Cardiac muscle cell (in vitro differentiated cells and primary cell): Measurements from ENCODE around the gene FNDC3A. TPM values are rescaled to one million over a fixed set of nuclear protein-coding genes. Genes with fewer than 3 reads are reported as not detected.

Source experiments
- DNase-seq, 2 donors: peaks; one replicate each; pipeline versions ENCODE4 v3.0.0 to v3.0.0-alpha.2; 2010 to 2017; ENCODE audit warnings: low read depth in 1 of 2, low spot score in 1 of 2
- H3K27ac ChIP-seq: fragments of 200-600 bp; sonication (generic); 2 replicates; pipeline ENCODE4 v1.5.1; 2016
- H3K27me3 ChIP-seq: fragments of 200-600 bp; sonication (generic); 2 replicates; pipeline ENCODE4 v1.6.0; 2016; ENCODE audit warnings: control low read depth
- H3K36me3 ChIP-seq: fragments of 200-600 bp; sonication (generic); 2 replicates; pipeline ENCODE4 v1.5.1; 2016; ENCODE audit warnings: control low read depth
- H3K4me1 ChIP-seq: fragments of 200-600 bp; sonication (generic); 2 replicates; pipeline ENCODE4 v1.8.1; 2017; ENCODE audit warnings: low read depth, mild to moderate bottlenecking, mixed run types
- H3K4me3 ChIP-seq: fragments of 200-600 bp; sonication (generic); 2 replicates; pipeline ENCODE4 v1.5.1; 2016; ENCODE audit warnings: mild to moderate bottlenecking
- H3K9me3 ChIP-seq: fragments of 200-600 bp; sonication (generic); 2 replicates; pipeline ENCODE4 v1.5.1; 2017; ENCODE audit warnings: low read depth, mild to moderate bottlenecking, control low read depth
- CTCF ChIP-seq: IDR thresholded peaks from 2 replicates; pipeline ENCODE4 v1.5.1; 2012; ENCODE audit warnings: low read depth, mild to moderate bottlenecking, low read length
- polyA plus RNA-seq: library from polyadenylated mRNA; unstranded; fragments of >200 nt; fragmentation: Nextera tagmentation; extraction: Ambion mirVana; gene quantifications from 2 replicates; pipeline ENCODE4 v1.2.1, GENCODE V29; 2016
- total RNA-seq: library from RNA; depleted of rRNA; stranded (reverse); fragments of >200 nt; gene quantifications from 2 replicates; pipeline ENCODE4 v1.2.3, GENCODE V29; 2016

The FNDC3A gene
- total and polyA plus RNA-seq, 2 experiments from 2014 or later: 18.6 to 28.4 TPM

- Histone ChIP-seq H3K27ac (no peak overlapping the region), H3K27me3 (peaks cover 20% of the 10 kb centered on the region), H3K36me3 (no peaks in the 10 kb centered on the region), H3K4me3 (no peak overlapping the region), H3K9me3 (no peaks in the 10 kb centered on the region), H3K4me1 (no peaks in the 10 kb centered on the region)
- no peak for TF ChIP-seq CTCF
- DNase-seq: no peak
Measured at GRCh38 chr13:49241296-49241695, 265.6 kb downstream of the FNDC3A start.

- H3K27ac ChIP-seq: no peak overlapping the region
- no peaks in the 10 kb centered on the region for H3K36me3 ChIP-seq
- no peak for TF ChIP-seq CTCF
- DNase-seq: no peak
- H3K27me3 ChIP-seq: peaks cover 22% of the 10 kb centered on the region
- H3K4me3 ChIP-seq: no peak overlapping the region
- H3K9me3 ChIP-seq: no peaks in the 10 kb centered on the region
- no peaks in the 10 kb centered on the region for H3K4me1 ChIP-seq
Measured at GRCh38 chr13:49245101-49245500, 269.4 kb downstream of the FNDC3A start.

- TF ChIP-seq CTCF: no peak
- peaks cover 22% of the 10 kb centered on the region for H3K27me3 ChIP-seq
- no peaks in the 10 kb centered on the region for H3K9me3 ChIP-seq
- no peaks in the 10 kb centered on the region for H3K4me1 ChIP-seq
- H3K4me3 ChIP-seq: peak overlapping the region; percentile 66
- H3K36me3 ChIP-seq: no peaks in the 10 kb centered on the region
- no peak for DNase-seq
- peak overlapping the region; percentile 80 for H3K27ac ChIP-seq
Measured at GRCh38 chr13:49246850-49247642, 271.3 kb downstream of the FNDC3A start.

DNA sequence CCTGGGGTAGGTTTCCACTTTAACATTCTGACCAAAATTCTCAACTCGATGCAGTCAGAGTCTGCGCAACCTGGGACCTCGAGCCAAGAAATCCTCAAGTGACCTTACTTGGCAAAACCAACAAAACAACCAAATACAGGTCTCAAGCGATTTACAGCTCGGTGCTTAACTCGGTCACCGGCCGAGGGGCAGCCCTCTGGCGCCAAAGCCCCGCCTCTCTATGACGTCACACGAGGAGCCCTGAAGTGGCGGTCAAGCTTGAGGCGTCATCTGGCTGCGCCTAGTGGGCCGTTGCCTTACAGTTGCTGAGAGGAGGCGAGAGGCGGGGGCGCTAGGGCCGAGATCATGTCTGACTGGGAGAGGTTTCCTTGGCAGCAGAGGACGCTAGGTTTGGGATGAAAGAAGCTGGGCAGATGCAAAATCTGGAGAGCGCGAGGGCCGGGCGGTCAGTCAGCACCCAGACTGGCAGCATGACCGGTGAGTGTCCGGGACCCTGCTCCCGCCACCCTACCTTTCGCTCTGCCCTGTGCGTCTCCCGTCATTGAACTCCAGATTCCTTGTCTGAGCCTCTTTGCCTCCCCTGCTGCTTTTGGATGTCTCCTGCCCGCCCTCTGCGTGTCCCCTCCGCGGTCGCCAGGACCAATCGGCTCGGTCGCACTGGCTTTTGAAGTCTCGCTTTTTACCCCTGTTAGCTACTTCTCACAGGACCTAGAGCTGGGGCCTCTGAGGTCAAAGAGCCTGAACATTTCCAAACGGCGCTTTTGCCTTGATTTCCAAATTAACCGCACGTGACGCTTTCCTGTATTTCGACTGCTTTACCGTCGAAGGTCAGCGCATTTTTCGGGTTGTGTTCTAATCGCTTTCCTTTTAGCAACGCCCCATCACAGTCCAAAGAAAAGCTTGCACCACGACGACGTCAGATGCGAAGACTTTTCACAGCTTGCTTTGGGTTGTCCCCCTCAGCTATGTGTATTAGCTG lies 272.2 kb downstream of the FNDC3A start, which contains the start of gene CDADC1:
Gene CDADC1 (plus strand): TSS at position 283 of the 979 bp plus-strand sequence. CDS start 113 bp downstream, at position 396.
- Histone ChIP-seq H3K36me3 (no peaks in the 10 kb centered on the region), H3K9me3 (no peaks in the 10 kb centered on the region), H3K27ac (peak within 1 kb of the TSS; percentile 80), H3K27me3 (peaks cover 22% of the 10 kb centered on the region), H3K4me3 (peak within 1 kb of the TSS; percentile 66), H3K4me1 (no peaks in the 10 kb centered on the region)
- no peak for TF ChIP-seq CTCF
- DNase-seq: peak; percentile 98 to 100

- Histone ChIP-seq H3K27me3 (peaks cover 20% of the 10 kb centered on the region), H3K4me3 (peak overlapping the region; percentile 66), H3K9me3 (no peaks in the 10 kb centered on the region), H3K36me3 (no peaks in the 10 kb centered on the region), H3K27ac (peak overlapping the region; percentile 80), H3K4me1 (no peaks in the 10 kb centered on the region)
- DNase-seq: no peak
- peak; percentile 17 for TF ChIP-seq CTCF
Measured at GRCh38 chr13:49248622-49249002, 272.9 kb downstream of the FNDC3A start.
